Measurements from ENCODE around the gene GPR12.

DNA sequence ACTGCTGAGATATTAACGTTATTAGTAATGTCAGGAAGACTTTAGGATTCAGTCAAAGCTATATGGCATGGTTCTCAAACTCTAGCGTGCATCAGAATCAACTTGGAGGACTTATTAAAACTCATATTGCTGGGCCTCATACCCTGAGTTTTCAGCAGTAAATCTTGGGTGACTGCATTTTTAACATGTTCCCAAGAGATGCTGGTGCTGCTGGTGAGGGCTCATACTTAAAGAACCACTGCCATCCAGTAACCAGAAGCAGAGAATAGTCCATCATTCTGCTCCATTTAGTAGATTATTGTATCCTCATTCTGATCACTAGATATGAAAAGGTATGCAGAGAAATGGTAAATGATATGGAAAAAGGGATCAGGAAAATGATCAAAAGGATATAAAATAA lies 7.9 kb downstream of the GPR12 start:
- TF ChIP-seq, protein P1, sequence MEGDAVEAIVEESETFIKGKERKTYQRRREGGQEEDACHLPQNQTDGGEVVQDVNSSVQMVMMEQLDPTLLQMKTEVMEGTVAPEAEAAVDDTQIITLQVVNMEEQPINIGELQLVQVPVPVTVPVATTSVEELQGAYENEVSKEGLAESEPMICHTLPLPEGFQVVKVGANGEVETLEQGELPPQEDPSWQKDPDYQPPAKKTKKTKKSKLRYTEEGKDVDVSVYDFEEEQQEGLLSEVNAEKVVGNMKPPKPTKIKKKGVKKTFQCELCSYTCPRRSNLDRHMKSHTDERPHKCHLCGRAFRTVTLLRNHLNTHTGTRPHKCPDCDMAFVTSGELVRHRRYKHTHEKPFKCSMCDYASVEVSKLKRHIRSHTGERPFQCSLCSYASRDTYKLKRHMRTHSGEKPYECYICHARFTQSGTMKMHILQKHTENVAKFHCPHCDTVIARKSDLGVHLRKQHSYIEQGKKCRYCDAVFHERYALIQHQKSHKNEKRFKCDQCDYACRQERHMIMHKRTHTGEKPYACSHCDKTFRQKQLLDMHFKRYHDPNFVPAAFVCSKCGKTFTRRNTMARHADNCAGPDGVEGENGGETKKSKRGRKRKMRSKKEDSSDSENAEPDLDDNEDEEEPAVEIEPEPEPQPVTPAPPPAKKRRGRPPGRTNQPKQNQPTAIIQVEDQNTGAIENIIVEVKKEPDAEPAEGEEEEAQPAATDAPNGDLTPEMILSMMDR (conservative IDR thresholded peaks at IDR 0.05; ENCODE audit: low read depth, low read length) = no peak
- no peak for TF ChIP-seq EZH2 (IDR thresholded peaks at IDR 0.05; ENCODE audit: borderline replicate concordance, low read depth, low read length, poor library complexity, severe bottlenecking)

Data from A673 (cell line).